OCI-LY1 (cell line): ENCODE results near the gene SHH.

Source experiments
- EZH2 ChIP-seq: fragments of 200-600 bp; sonication (generic), shearing (Covaris generic); IDR thresholded peaks from 2 replicates; pipeline ENCODE4 v1.8.0; 2017; ENCODE audit warnings: borderline replicate concordance, mixed run types, mild to moderate bottlenecking, antibody characterized with exemption, low read length, moderate library complexity, mixed read lengths
- TF ChIP-seq, protein P1 (sequence below): fragments of 200-600 bp; sonication (generic), shearing (Covaris generic); IDR thresholded peaks from 2 replicates; pipeline ENCODE4 v1.5.1; 2017; ENCODE audit warnings: mild to moderate bottlenecking, antibody characterized with exemption, low read length, moderate library complexity, mixed read lengths

DNA sequence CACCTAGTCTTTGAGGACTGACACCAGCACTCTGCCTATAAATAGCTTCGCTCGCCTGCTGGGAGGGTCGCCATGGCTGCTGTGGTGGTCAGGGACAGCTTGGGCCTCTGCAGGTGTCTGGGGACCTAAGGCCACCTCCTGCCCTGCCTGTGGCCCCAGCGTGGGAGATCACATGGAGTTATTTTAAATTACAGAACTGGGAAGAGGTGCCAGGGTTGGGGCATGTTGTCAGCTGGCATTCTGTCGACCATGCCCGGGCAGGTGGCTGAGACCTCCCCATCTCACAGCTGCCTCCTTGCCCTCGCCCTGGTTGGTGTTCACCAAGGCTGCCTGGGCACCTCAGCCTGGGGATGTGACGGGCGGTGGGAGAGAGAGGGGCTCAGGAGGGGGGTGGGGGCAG is 18.1 kb downstream of the SHH start:
- TF ChIP-seq, protein P1, sequence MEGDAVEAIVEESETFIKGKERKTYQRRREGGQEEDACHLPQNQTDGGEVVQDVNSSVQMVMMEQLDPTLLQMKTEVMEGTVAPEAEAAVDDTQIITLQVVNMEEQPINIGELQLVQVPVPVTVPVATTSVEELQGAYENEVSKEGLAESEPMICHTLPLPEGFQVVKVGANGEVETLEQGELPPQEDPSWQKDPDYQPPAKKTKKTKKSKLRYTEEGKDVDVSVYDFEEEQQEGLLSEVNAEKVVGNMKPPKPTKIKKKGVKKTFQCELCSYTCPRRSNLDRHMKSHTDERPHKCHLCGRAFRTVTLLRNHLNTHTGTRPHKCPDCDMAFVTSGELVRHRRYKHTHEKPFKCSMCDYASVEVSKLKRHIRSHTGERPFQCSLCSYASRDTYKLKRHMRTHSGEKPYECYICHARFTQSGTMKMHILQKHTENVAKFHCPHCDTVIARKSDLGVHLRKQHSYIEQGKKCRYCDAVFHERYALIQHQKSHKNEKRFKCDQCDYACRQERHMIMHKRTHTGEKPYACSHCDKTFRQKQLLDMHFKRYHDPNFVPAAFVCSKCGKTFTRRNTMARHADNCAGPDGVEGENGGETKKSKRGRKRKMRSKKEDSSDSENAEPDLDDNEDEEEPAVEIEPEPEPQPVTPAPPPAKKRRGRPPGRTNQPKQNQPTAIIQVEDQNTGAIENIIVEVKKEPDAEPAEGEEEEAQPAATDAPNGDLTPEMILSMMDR, result no peak
- TF ChIP-seq EZH2, result no peak
